Brain microvascular endothelial cell (primary cell): ENCODE data around the gene PPM1E.

ENCODE experiments used
- DNase-seq: peaks from one replicate; pipeline ENCODE4 v3.0.0-alpha.2; 2020
- H3K27ac ChIP-seq: fragments of 250-450 bp; sonication (Bioruptor Pico); 2 replicates; pipeline ENCODE4 v1.5.1; 2020; ENCODE audit warnings: mild to moderate bottlenecking, moderate library complexity
- H3K27me3 ChIP-seq: fragments of 250-450 bp; sonication (Bioruptor Pico); replicated peaks from 2 replicates; pipeline ENCODE4 v1.5.1; 2020; ENCODE audit warnings: mild to moderate bottlenecking
- H3K36me3 ChIP-seq: fragments of 250-450 bp; sonication (Bioruptor Pico); replicated peaks from 2 replicates; pipeline ENCODE4 v1.5.1; 2020; ENCODE audit warnings: mild to moderate bottlenecking
- H3K4me3 ChIP-seq: 2 replicates; pipeline ENCODE4 v1.5.1; 2011; ENCODE audit warnings: low read depth, mild to moderate bottlenecking, control low read depth, low read length, moderate library complexity
- CTCF ChIP-seq: IDR thresholded peaks from 2 replicates; pipeline ENCODE4 v1.5.1; 2011; ENCODE audit warnings: low read depth, mild to moderate bottlenecking, moderate library complexity, low read length, control low read depth, inconsistent platforms; ENCODE audit errors: missing control alignments
- in situ Hi-C: cut with HindIII; loops from 2 replicates; pipeline ENCODE4 v1.10.0; 2017; ENCODE audit warnings: low sequenced_read_pairs, low pct_ligation_motif_present

The PPM1E gene

GRCh38 chr17:58965221-58965620, 209.6 kb downstream of the PPM1E start:
- TF ChIP-seq CTCF, result no peak
- in situ Hi-C loops, result no loop called here

GRCh38 chr17:58966208-58966607, 210.6 kb downstream of the PPM1E start:
- Histone ChIP-seq H3K4me3 (no peak overlapping the region), H3K27ac (no peak overlapping the region), H3K36me3 (no peaks in the 10 kb centered on the region), H3K27me3 (no peaks in the 10 kb centered on the region)
- TF ChIP-seq CTCF, result no peak
- no peak for DNase-seq
- in situ Hi-C loops, result no loop called here

More at GRCh38 chr17:58965221-58965620, 209.6 kb downstream of the PPM1E start:
- Histone ChIP-seq H3K27me3 (no peaks in the 10 kb centered on the region), H3K36me3 (no peaks in the 10 kb centered on the region), H3K27ac (no peak overlapping the region), H3K4me3 (no peak overlapping the region)
- DNase-seq, result no peak

- in situ Hi-C loops, result no loop called here
- no peaks in the 10 kb centered on the region for H3K27me3 ChIP-seq
- no peak overlapping the region for H3K27ac ChIP-seq
- no peak for DNase-seq
- TF ChIP-seq CTCF, result no peak
- H3K36me3 ChIP-seq, result no peaks in the 10 kb centered on the region
- H3K4me3 ChIP-seq, result no peak overlapping the region
Observed at GRCh38 chr17:58968426-58969061, 212.9 kb downstream of the PPM1E start.

GRCh38 chr17:58969156-58969555, 213.5 kb downstream of the PPM1E start:
- in situ Hi-C loops, result no loop called here
- Histone ChIP-seq H3K27me3 (no peaks in the 10 kb centered on the region), H3K4me3 (no peak overlapping the region), H3K27ac (no peak overlapping the region), H3K36me3 (no peaks in the 10 kb centered on the region)
- DNase-seq, result no peak
- no peak for TF ChIP-seq CTCF

- in situ Hi-C loops, result no loop called here
- H3K36me3 ChIP-seq, result no peaks in the 10 kb centered on the region
- no peak for TF ChIP-seq CTCF
- H3K27me3 ChIP-seq, result no peaks in the 10 kb centered on the region
- no peak overlapping the region for H3K27ac ChIP-seq
- no peak overlapping the region for H3K4me3 ChIP-seq
- DNase-seq, result no peak
Observed at GRCh38 chr17:58969612-58970011, 214.0 kb downstream of the PPM1E start.
